Neural cell (in vitro differentiated cells): Measurements from ENCODE around the gene GNAL. TPM values are rescaled to one million over a fixed set of nuclear protein-coding genes. Genes with fewer than 3 reads are reported as not detected.

Experiments
- H2AFZ ChIP-seq: fragments of 200-600, 300-800 bp; sonication (generic), shearing (Covaris generic); 2 replicates; pipeline ENCODE4 v1.6.0; 2014; ENCODE audit warnings: low read depth, mild to moderate bottlenecking, antibody characterized with exemption, low read length, moderate library complexity
- H3F3A ChIP-seq: fragments of 200-600 bp; shearing (Covaris generic); 2 replicates; pipeline ENCODE4 v1.6.1; 2016; ENCODE audit warnings: mild to moderate bottlenecking, moderate library complexity, mixed read lengths, antibody characterized with exemption, low read length; ENCODE audit not compliant: insufficient read depth, poor library complexity, severe bottlenecking
- H3K27ac ChIP-seq: fragments of 200-600, 300-800 bp; sonication (generic), shearing (Covaris generic); 2 replicates; pipeline ENCODE4 v1.5.1; 2014; ENCODE audit warnings: mild to moderate bottlenecking, low read length, moderate library complexity
- H3K27me3 ChIP-seq: fragments of 300-800, 200-600 bp; sonication (generic), shearing (Covaris generic); 2 replicates; pipeline ENCODE4 v1.6.0; 2014; ENCODE audit warnings: mild to moderate bottlenecking, low read depth, low read length, moderate library complexity; ENCODE audit not compliant: insufficient read depth
- H3K36me3 ChIP-seq: fragments of 300-800, 200-600 bp; sonication (generic), shearing (Covaris generic); 2 replicates; pipeline ENCODE4 v1.5.1; 2014; ENCODE audit warnings: mild to moderate bottlenecking, antibody characterized with exemption, low read length, moderate library complexity; ENCODE audit not compliant: insufficient read depth
- H3K4me2 ChIP-seq: fragments of 300-800, 200-600 bp; sonication (generic), shearing (Covaris generic); 2 replicates; pipeline ENCODE4 v1.6.0; 2014; ENCODE audit warnings: mild to moderate bottlenecking, low read length
- H3K4me3 ChIP-seq: fragments of 300-800, 200-600 bp; sonication (generic), shearing (Covaris generic); 2 replicates; pipeline ENCODE4 v1.5.1; 2014; ENCODE audit warnings: mild to moderate bottlenecking, low read length, moderate library complexity
- H3K79me2 ChIP-seq: fragments of 200-600 bp; shearing (Covaris generic); replicated peaks from 2 replicates; pipeline ENCODE4 v1.6.0; 2014; ENCODE audit warnings: mild to moderate bottlenecking, low read length, moderate library complexity; ENCODE audit not compliant: insufficient read depth
- H3K9ac ChIP-seq: fragments of 300-800, 200-600 bp; sonication (generic), shearing (Covaris generic); 2 replicates; pipeline ENCODE4 v1.6.1; 2016; ENCODE audit warnings: mild to moderate bottlenecking, low read length, mixed read lengths
- H3K9me2 ChIP-seq: fragments of 200-600 bp; shearing (Covaris generic); 2 replicates; pipeline ENCODE4 v1.6.1; 2016; ENCODE audit warnings: mild to moderate bottlenecking, low read length, mixed read lengths; ENCODE audit not compliant: insufficient read depth
- H3K9me3 ChIP-seq: fragments of 200-600, 300-800 bp; sonication (generic), shearing (Covaris generic); 2 replicates; pipeline ENCODE4 v1.6.1; 2016; ENCODE audit warnings: mild to moderate bottlenecking, mixed run types, low read length, moderate library complexity, mixed read lengths
- H4K20me1 ChIP-seq: fragments of 200-600 bp; shearing (Covaris generic); 2 replicates; pipeline ENCODE4 v1.6.1; 2016; ENCODE audit warnings: mild to moderate bottlenecking, mixed run types; ENCODE audit not compliant: insufficient read depth
- EP300 ChIP-seq: fragments of 450-650 bp; conservative IDR thresholded peaks from 2 replicates; pipeline ENCODE4 v1.6.1; 2014; ENCODE audit warnings: antibody characterized with exemption, mild to moderate bottlenecking, moderate library complexity; ENCODE audit not compliant: poor library complexity, severe bottlenecking
- EZH2 ChIP-seq: fragments of 200-600, 300-800 bp; shearing (Covaris generic), sonication (generic); IDR thresholded peaks from 2 replicates; pipeline ENCODE4 v1.6.1; 2014; ENCODE audit warnings: antibody characterized with exemption, low read length, borderline replicate concordance, mild to moderate bottlenecking; ENCODE audit not compliant: insufficient read depth, poor library complexity, severe bottlenecking
- MXI1 ChIP-seq: fragments of 450-650 bp; conservative IDR thresholded peaks from 2 replicates; pipeline ENCODE4 v1.6.1; 2014; ENCODE audit warnings: antibody characterized with exemption, mild to moderate bottlenecking; ENCODE audit not compliant: poor library complexity, severe bottlenecking
- POLR2AphosphoS5 ChIP-seq: IDR thresholded peaks from 2 replicates; pipeline ENCODE4 v1.6.1; 2012
- RAD21 ChIP-seq: fragments of 450-650 bp; conservative IDR thresholded peaks from 2 replicates; pipeline ENCODE4 v1.6.1; 2014; ENCODE audit warnings: antibody characterized with exemption, mild to moderate bottlenecking, moderate library complexity
- REST ChIP-seq: IDR thresholded peaks from 2 replicates; pipeline ENCODE4 v1.6.1; 2012; ENCODE audit warnings: borderline replicate concordance
- SMC3 ChIP-seq: fragments of 450-650 bp; conservative IDR thresholded peaks from 2 replicates; pipeline ENCODE4 v1.6.1; 2014; ENCODE audit warnings: antibody characterized with exemption, mild to moderate bottlenecking, moderate library complexity; ENCODE audit not compliant: poor library complexity
- TAF1 ChIP-seq: IDR thresholded peaks from 2 replicates; pipeline ENCODE4 v1.6.1; 2012; ENCODE audit warnings: low read depth
- polyA plus RNA-seq: library from polyadenylated mRNA; depleted of rRNA; stranded (reverse); fragments of >200 nt; gene quantifications from 2 replicates; pipeline ENCODE4 v1.2.3, GENCODE V29; 2014
- TF ChIP-seq, protein P1 (sequence below): fragments of 450-650 bp; IDR thresholded peaks from 2 replicates; pipeline ENCODE4 v1.5.1; 2014; ENCODE audit warnings: antibody characterized with exemption, mild to moderate bottlenecking, moderate library complexity; ENCODE audit not compliant: poor library complexity, severe bottlenecking

GNAL gene
- polyA plus RNA-seq, 1 donor from 2014 or later = 16.7 TPM

DNA sequence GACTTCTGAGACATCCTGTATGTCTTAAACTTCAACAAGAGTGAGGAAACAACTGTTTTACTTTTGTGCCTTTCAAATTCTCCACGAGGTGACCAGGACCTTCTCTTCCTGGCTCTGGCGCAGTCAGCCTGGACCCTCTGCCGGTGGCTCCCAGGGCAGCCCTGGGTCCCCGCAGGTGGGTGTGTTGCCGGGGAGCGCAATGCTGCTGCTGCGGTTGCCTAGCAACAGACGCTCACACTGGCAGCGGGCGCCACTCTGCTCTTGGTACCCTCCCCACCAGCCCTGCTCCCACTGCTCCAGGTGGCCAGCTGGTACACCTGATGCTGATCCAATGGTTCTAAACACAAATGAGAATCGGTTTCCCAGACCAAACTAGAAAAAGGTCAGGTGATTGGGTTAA, 58.7 kb downstream of the GNAL start:
- Histone ChIP-seq H4K20me1 (no peaks in the 10 kb centered on the region), H3K9me2 (no peaks in the 10 kb centered on the region), H3K36me3 (no peaks in the 10 kb centered on the region), H3K4me3 (peak overlapping the region; percentile 36), H3F3A (no peaks in the 10 kb centered on the region), H3K27me3 (peaks cover 33% of the 10 kb centered on the region), H2AFZ (no peak overlapping the region), H3K27ac (no peak overlapping the region), H3K9me3 (no peaks in the 10 kb centered on the region), H3K4me2 (peak overlapping the region; percentile 17), H3K9ac (no peak overlapping the region), H3K79me2 (no peaks in the 10 kb centered on the region)
- no peak for TF ChIP-seq POLR2AphosphoS5
- TF ChIP-seq, protein P1, sequence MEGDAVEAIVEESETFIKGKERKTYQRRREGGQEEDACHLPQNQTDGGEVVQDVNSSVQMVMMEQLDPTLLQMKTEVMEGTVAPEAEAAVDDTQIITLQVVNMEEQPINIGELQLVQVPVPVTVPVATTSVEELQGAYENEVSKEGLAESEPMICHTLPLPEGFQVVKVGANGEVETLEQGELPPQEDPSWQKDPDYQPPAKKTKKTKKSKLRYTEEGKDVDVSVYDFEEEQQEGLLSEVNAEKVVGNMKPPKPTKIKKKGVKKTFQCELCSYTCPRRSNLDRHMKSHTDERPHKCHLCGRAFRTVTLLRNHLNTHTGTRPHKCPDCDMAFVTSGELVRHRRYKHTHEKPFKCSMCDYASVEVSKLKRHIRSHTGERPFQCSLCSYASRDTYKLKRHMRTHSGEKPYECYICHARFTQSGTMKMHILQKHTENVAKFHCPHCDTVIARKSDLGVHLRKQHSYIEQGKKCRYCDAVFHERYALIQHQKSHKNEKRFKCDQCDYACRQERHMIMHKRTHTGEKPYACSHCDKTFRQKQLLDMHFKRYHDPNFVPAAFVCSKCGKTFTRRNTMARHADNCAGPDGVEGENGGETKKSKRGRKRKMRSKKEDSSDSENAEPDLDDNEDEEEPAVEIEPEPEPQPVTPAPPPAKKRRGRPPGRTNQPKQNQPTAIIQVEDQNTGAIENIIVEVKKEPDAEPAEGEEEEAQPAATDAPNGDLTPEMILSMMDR = no peak
- no peak for TF ChIP-seq TAF1
- TF ChIP-seq SMC3 = no peak
- TF ChIP-seq REST = no peak
- TF ChIP-seq MXI1 = peak; percentile 45
- TF ChIP-seq EZH2 = no peak

DNA sequence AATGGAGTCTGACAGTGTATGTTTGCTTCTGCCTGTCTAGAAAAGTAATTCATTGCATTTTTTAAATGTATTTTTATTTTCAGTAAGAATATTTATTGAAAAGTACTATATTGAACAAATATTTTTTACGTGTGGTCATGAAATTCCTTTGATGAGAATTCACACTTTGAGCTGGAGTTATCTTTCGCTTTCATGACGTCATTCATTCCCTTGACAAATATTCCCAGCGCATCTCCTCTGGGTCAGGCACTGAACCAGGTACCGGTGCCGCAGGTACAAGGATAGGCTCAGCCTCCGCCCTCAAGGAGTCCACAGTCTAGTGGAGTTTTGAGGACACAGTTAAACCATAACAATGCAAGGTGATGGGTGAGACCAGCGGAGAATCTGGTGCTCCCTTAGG, 60.2 kb downstream of the GNAL start:
- Histone ChIP-seq H3K36me3 (no peaks in the 10 kb centered on the region), H3K4me2 (no peak overlapping the region), H3K27me3 (peaks cover 46% of the 10 kb centered on the region)

More for the DNA sequence above, 60.2 kb downstream of the GNAL start:
- no peaks in the 10 kb centered on the region for H3K79me2 ChIP-seq
- no peak overlapping the region for H3K4me3 ChIP-seq
- TF ChIP-seq MXI1 (no peak), RAD21 (no peak), REST (no peak), EZH2 (no peak), POLR2AphosphoS5 (no peak), EP300 (no peak), SMC3 (no peak), TAF1 (no peak)
- TF ChIP-seq, protein P1 = no peak
- no peak overlapping the region for H3K27ac ChIP-seq
- no peaks in the 10 kb centered on the region for H4K20me1 ChIP-seq
- no peaks in the 10 kb centered on the region for H3F3A ChIP-seq
- H3K9ac ChIP-seq = no peak overlapping the region
- no peaks in the 10 kb centered on the region for H3K9me3 ChIP-seq
- H3K9me2 ChIP-seq = no peaks in the 10 kb centered on the region
- H2AFZ ChIP-seq = no peak overlapping the region
